ENCODE data around the gene FBXO30.

The FBXO30 gene

DNA sequence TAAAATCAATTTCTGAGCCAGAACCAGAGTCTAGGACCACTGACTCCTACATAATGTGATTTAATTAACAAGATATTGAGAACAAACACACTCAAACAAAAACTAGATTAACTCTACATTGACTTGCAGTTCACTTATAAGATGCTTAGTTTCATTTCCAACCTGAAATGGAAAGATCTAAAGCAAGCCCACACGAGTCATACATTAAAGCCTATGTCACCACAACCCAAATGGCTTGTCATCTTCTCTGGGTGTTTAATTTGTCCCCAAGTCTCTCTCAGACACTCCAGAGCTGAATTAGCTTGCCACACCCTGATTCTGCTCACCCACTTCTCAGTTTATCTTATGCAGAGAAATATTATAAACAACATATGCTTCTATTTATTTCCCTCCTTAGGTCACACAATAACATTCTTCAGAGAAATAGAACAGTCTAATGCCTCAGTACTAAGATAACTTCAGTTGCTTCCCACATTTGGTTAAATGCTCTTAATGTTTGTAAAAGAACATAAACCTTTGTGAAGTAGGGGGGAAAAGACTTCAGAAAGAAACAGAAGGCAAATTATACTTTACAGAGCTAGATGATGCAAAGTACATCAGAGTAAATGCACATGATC lies 8.8 kb upstream of the FBXO30 start:
- H3K79me2 ChIP-seq (ENCODE audit: insufficient read depth, low read length): no peaks in the 10 kb centered on the region
- no peak overlapping the region for H3K9ac ChIP-seq (ENCODE audit: low read depth, low read length)
- no peak overlapping the region for H2AFZ ChIP-seq (ENCODE audit: low read depth, low read length)
- H3K27me3 ChIP-seq (ENCODE audit: insufficient read depth, low read length, poor library complexity): no peaks in the 10 kb centered on the region
- no peaks in the 10 kb centered on the region for H4K20me1 ChIP-seq (ENCODE audit: insufficient read depth, low read length)
- H3K36me3 ChIP-seq (ENCODE audit: insufficient read depth, low read length): no peaks in the 10 kb centered on the region
- no peaks in the 10 kb centered on the region for H3K9me3 ChIP-seq (ENCODE audit: insufficient read depth, low read length, severe bottlenecking)
- no peaks in the 10 kb centered on the region for H3K4me1 ChIP-seq (ENCODE audit: insufficient read depth, low read length)
- ATAC-seq (ENCODE audit: insufficient read depth, low read depth) (peak; percentile 59; the same call in 2 of the 3 replicates), DNase-seq (no peak)
- no peak overlapping the region for H3K4me3 ChIP-seq (ENCODE audit: low read depth in 1 of 2, low read length in 2 of 2)
- TF ChIP-seq EZH2 (IDR thresholded peaks at IDR 0.05; ENCODE audit: borderline replicate concordance, low read depth, low read length, severe bottlenecking) (no peak), CTCF (IDR thresholded peaks at IDR 0.05; ENCODE audit: borderline replicate concordance, extremely low read depth, low read length, poor library complexity, severe bottlenecking) (no peak)
- H3K4me2 ChIP-seq (ENCODE audit: insufficient read depth, low read length): no peak overlapping the region
- H3K27ac ChIP-seq (ENCODE audit: low read length): no peak overlapping the region

GRCh38 chr6:145822456-145822855 lies 7.9 kb upstream of the FBXO30 start:
- Histone ChIP-seq H3K4me1 (ENCODE audit: insufficient read depth, low read length) (no peaks in the 10 kb centered on the region), H3K27ac (ENCODE audit: low read length) (no peak overlapping the region), H3K36me3 (ENCODE audit: insufficient read depth, low read length) (no peaks in the 10 kb centered on the region), H4K20me1 (ENCODE audit: insufficient read depth, low read length) (no peaks in the 10 kb centered on the region), H3K79me2 (ENCODE audit: insufficient read depth, low read length) (no peaks in the 10 kb centered on the region), H3K9me3 (ENCODE audit: insufficient read depth, low read length, severe bottlenecking) (no peaks in the 10 kb centered on the region), H3K4me2 (ENCODE audit: insufficient read depth, low read length) (no peak overlapping the region), H3K27me3 (ENCODE audit: insufficient read depth, low read length, poor library complexity) (no peaks in the 10 kb centered on the region), H3K9ac (ENCODE audit: low read depth, low read length) (no peak overlapping the region), H2AFZ (ENCODE audit: low read depth, low read length) (no peak overlapping the region), H3K4me3 (ENCODE audit: low read depth in 1 of 2, low read length in 2 of 2) (no peak overlapping the region)
- ATAC-seq (ENCODE audit: insufficient read depth, low read depth) (no peak), DNase-seq (no peak)
- TF ChIP-seq EZH2 (IDR thresholded peaks at IDR 0.05; ENCODE audit: borderline replicate concordance, low read depth, low read length, severe bottlenecking) (no peak), CTCF (IDR thresholded peaks at IDR 0.05; ENCODE audit: borderline replicate concordance, extremely low read depth, low read length, poor library complexity, severe bottlenecking) (no peak)

GRCh38 chr6:145819994-145820393 lies 5.4 kb upstream of the FBXO30 start:
- H3K4me3 ChIP-seq (ENCODE audit: low read depth in 1 of 2, low read length in 2 of 2): no peak overlapping the region
- no peak overlapping the region for H3K9ac ChIP-seq (ENCODE audit: low read depth, low read length)
- no peak overlapping the region for H3K4me2 ChIP-seq (ENCODE audit: insufficient read depth, low read length)
- H3K9me3 ChIP-seq (ENCODE audit: insufficient read depth, low read length, severe bottlenecking): no peaks in the 10 kb centered on the region
- no peak overlapping the region for H3K27ac ChIP-seq (ENCODE audit: low read length)
- DNase-seq (no peak), ATAC-seq (ENCODE audit: insufficient read depth, low read depth) (no peak)
- H3K36me3 ChIP-seq (ENCODE audit: insufficient read depth, low read length): no peaks in the 10 kb centered on the region; the same call in 1 of the 2 replicates
- no peaks in the 10 kb centered on the region for H3K27me3 ChIP-seq (ENCODE audit: insufficient read depth, low read length, poor library complexity)
- H3K79me2 ChIP-seq (ENCODE audit: insufficient read depth, low read length): peaks cover 15% of the 10 kb centered on the region
- TF ChIP-seq CTCF (IDR thresholded peaks at IDR 0.05; ENCODE audit: borderline replicate concordance, extremely low read depth, low read length, poor library complexity, severe bottlenecking): no peak
- no peak for TF ChIP-seq EZH2 (IDR thresholded peaks at IDR 0.05; ENCODE audit: borderline replicate concordance, low read depth, low read length, severe bottlenecking)
- H4K20me1 ChIP-seq (ENCODE audit: insufficient read depth, low read length): no peaks in the 10 kb centered on the region
- H2AFZ ChIP-seq (ENCODE audit: low read depth, low read length): no peak overlapping the region
- peaks cover 15% of the 10 kb centered on the region for H3K4me1 ChIP-seq (ENCODE audit: insufficient read depth, low read length)
